GM19468 (cell line): Measurements from ENCODE around the gene CPHXL.

ENCODE experiments used
- ATAC-seq: cut with Tn5 transposase; IDR thresholded peaks from one replicate; pipeline ENCODE4 v1.9.1; 2021; ENCODE audit warnings: mild to moderate bottlenecking, moderate library complexity, moderate number of reproducible peaks; ENCODE audit not compliant: unreplicated experiment; ENCODE audit errors: extremely low read depth

CPHXL gene

GRCh38 chr16:75726390-75726789, at the start of gene CPHXL:
CPHXL (minus strand) TSS chr16:75726490; CDS start chr16:75726442, 48 bp downstream.
- no peak for ATAC-seq

GRCh38 chr16:75774197-75774596, 47.9 kb upstream of the CPHXL start:
- ATAC-seq: no peak

GRCh38 chr16:75770051-75770450, 43.8 kb upstream of the CPHXL start:
- no peak for ATAC-seq

- ATAC-seq: peak; percentile 78
Measured at GRCh38 chr16:75764154-75764768, 38.0 kb upstream of the CPHXL start.

- ATAC-seq: no peak
Measured at GRCh38 chr16:75763204-75763603, 36.9 kb upstream of the CPHXL start.

GRCh38 chr16:75762746-75763145, 36.5 kb upstream of the CPHXL start:
- no peak for ATAC-seq

GRCh38 chr16:75761108-75761507, 34.8 kb upstream of the CPHXL start:
- ATAC-seq: no peak

- ATAC-seq: no peak
Measured at GRCh38 chr16:75760018-75760519, 33.8 kb upstream of the CPHXL start.

- ATAC-seq: no peak
Measured at GRCh38 chr16:75758215-75758614, 31.9 kb upstream of the CPHXL start.

GRCh38 chr16:75754141-75754540, 27.9 kb upstream of the CPHXL start:
- ATAC-seq: no peak

- ATAC-seq: no peak
Measured at GRCh38 chr16:75750528-75750927, 24.2 kb upstream of the CPHXL start.

- no peak for ATAC-seq
Measured at GRCh38 chr16:75746359-75746758, 20.1 kb upstream of the CPHXL start.

GRCh38 chr16:75745823-75746222, 19.5 kb upstream of the CPHXL start:
- ATAC-seq: no peak

GRCh38 chr16:75745242-75745641, 19.0 kb upstream of the CPHXL start:
- ATAC-seq: no peak

- ATAC-seq: no peak
Measured at GRCh38 chr16:75742424-75743047, 16.2 kb upstream of the CPHXL start.

GRCh38 chr16:75733305-75734211, 7.3 kb upstream of the CPHXL start:
- no peak for ATAC-seq

GRCh38 chr16:75732871-75733270, 6.6 kb upstream of the CPHXL start:
- no peak for ATAC-seq

- no peak for ATAC-seq
Measured at GRCh38 chr16:75727221-75727620, 931 bp upstream of the CPHXL start.

GRCh38 chr16:75718452-75718851, 7.8 kb downstream of the CPHXL start:
- no peak for ATAC-seq

GRCh38 chr16:75714661-75715060, 11.6 kb downstream of the CPHXL start:
- no peak for ATAC-seq

- no peak for ATAC-seq
Measured at GRCh38 chr16:75710344-75710743, 15.9 kb downstream of the CPHXL start.
